Endothelial cell of umbilical vein (primary cell): Measurements from ENCODE around the gene RPP21. TPM values are rescaled to one million over a fixed set of nuclear protein-coding genes. Genes with fewer than 3 reads are reported as not detected.

Source experiments
- BruUV-seq: library from RNA; stranded (reverse); fragments of 400-500 nt; replicated peaks from 2 replicates; lab custom pipeline; 2021; lab: Mats Ljungman, UMichigan
- CTCF ChIA-PET: fragments of 300-600, 350-600 bp; sonication (Branson Sonifier 250); formaldehyde crosslinking; loops from one replicate; lab custom pipeline; 2021; ENCODE audit warnings: antibody characterized with exemption, inconsistent platforms; lab: Charles Lee
- POLR2A ChIA-PET: fragments of 300-600, 350-600 bp; sonication (Branson Sonifier 250); formaldehyde crosslinking; loops from one replicate; lab custom pipeline; 2021; ENCODE audit warnings: antibody characterized with exemption, inconsistent platforms; lab: Charles Lee
- DNase-seq: peaks from one replicate; pipeline ENCODE4 v3.0.0-alpha.2; 2011; ENCODE audit warnings: low read depth, low spot score
- FAIRE-seq: peaks from 2 replicates; lab custom pipeline; 2011; peaks lifted over from hg19 to GRCh38; lab: Jason Lieb, UNC
- H2AFZ ChIP-seq: 2 replicates; pipeline ENCODE4 v1.6.0; 2012; ENCODE audit warnings: low read depth, low read length, control low read depth, inconsistent platforms
- H3K27ac ChIP-seq: 2 replicates; pipeline ENCODE4 v1.5.1; 2011; ENCODE audit warnings: low read depth, mild to moderate bottlenecking, control low read depth, low read length, moderate library complexity; ENCODE audit not compliant: insufficient read depth
- H3K27me3 ChIP-seq, 2 experiments: 2 replicates each; pipeline versions ENCODE4 v1.6.0 to v1.6.1; 2011; ENCODE audit warnings: low read length in 2 of 2, mixed read lengths in 1 of 2; ENCODE audit not compliant: control insufficient read depth in 2 of 2, insufficient read depth in 2 of 2
- H3K36me3 ChIP-seq, 2 experiments: 2 replicates in 1 of 2; 3 replicates in 1 of 2; pipeline ENCODE4 v1.5.1; 2011; ENCODE audit warnings: low read length in 2 of 2, mild to moderate bottlenecking in 1 of 2, moderate library complexity in 1 of 2; ENCODE audit not compliant: control insufficient read depth in 2 of 2, insufficient read depth in 2 of 2; ENCODE audit errors: extremely low read depth in 1 of 2
- H3K4me1 ChIP-seq: 3 replicates; pipeline ENCODE4 v1.5.1; 2011; ENCODE audit warnings: mild to moderate bottlenecking, low read length; ENCODE audit not compliant: control insufficient read depth, insufficient read depth; ENCODE audit errors: extremely low read depth
- H3K4me2 ChIP-seq: 2 replicates; pipeline ENCODE4 v1.6.1; 2011; ENCODE audit warnings: low read length, control low read depth, mixed read lengths; ENCODE audit not compliant: insufficient read depth
- H3K4me3 ChIP-seq, 3 experiments: fragments of 200-600 bp in 1 of 3; sonication (generic), shearing (Covaris generic) in 1 of 3; replicated peaks in 1 of 3; 2 replicates each; pipeline ENCODE4 v1.5.1; 2011 to 2016; ENCODE audit warnings: control low read depth in 3 of 3, low read length in 3 of 3, mild to moderate bottlenecking in 2 of 3, inconsistent platforms in 1 of 3, low read depth in 1 of 3, moderate library complexity in 1 of 3; ENCODE audit not compliant: insufficient read depth in 1 of 3
- H3K79me2 ChIP-seq: 2 replicates; pipeline ENCODE4 v1.6.0; 2012; ENCODE audit warnings: low read length, inconsistent platforms; ENCODE audit not compliant: control insufficient read depth, insufficient read depth
- H3K9ac ChIP-seq: replicated peaks from 2 replicates; pipeline ENCODE3; 2011; ENCODE audit warnings: low read length, control low read depth; ENCODE audit not compliant: insufficient read depth; ENCODE audit errors: extremely low read depth
- H3K9me1 ChIP-seq: replicated peaks from 3 replicates; pipeline ENCODE4 v1.6.0; 2011; ENCODE audit warnings: mild to moderate bottlenecking, low read length; ENCODE audit not compliant: control insufficient read depth, insufficient read depth; ENCODE audit errors: extremely low read depth
- H3K9me3 ChIP-seq: replicated peaks from 2 replicates; pipeline ENCODE4 v1.5.1; 2012; ENCODE audit warnings: low read length, inconsistent platforms; ENCODE audit not compliant: control insufficient read depth, insufficient read depth
- H4K20me1 ChIP-seq: replicated peaks from 2 replicates; pipeline ENCODE3; 2011; ENCODE audit warnings: mild to moderate bottlenecking, low read length; ENCODE audit not compliant: control insufficient read depth, insufficient read depth; ENCODE audit errors: extremely low read depth
- EZH2 ChIP-seq: IDR thresholded peaks from 2 replicates; pipeline ENCODE4 v1.6.1; 2012; ENCODE audit warnings: borderline replicate concordance, low read depth, mild to moderate bottlenecking, moderate library complexity, low read length, inconsistent platforms; ENCODE audit not compliant: severe bottlenecking
- FOS ChIP-seq: IDR thresholded peaks from 2 replicates; pipeline ENCODE4 v1.6.1; 2011; ENCODE audit warnings: mild to moderate bottlenecking, low read length, moderate library complexity, borderline replicate concordance; ENCODE audit not compliant: insufficient read depth
- GATA2 ChIP-seq: IDR thresholded peaks from 2 replicates; pipeline ENCODE4 v1.7.0; 2011; ENCODE audit warnings: low read depth, mild to moderate bottlenecking, moderate library complexity, mixed read lengths, low read length; ENCODE audit not compliant: insufficient read length, insufficient read depth
- JUN ChIP-seq: IDR thresholded peaks from 2 replicates; pipeline ENCODE4 v1.6.1; 2011; ENCODE audit warnings: borderline replicate concordance, low read depth; ENCODE audit not compliant: insufficient read length, insufficient read depth
- POLR2A ChIP-seq: IDR thresholded peaks from 2 replicates; pipeline ENCODE4 v1.6.1; 2012; ENCODE audit warnings: low read depth, mild to moderate bottlenecking, control low read depth, low read length
- POLR2AphosphoS5 ChIP-seq: IDR thresholded peaks from 2 replicates; pipeline ENCODE4 v1.6.1; 2012; ENCODE audit warnings: low read depth, mild to moderate bottlenecking, control low read depth, low read length, moderate library complexity; ENCODE audit not compliant: insufficient read depth
- dilution Hi-C: fragments of 300-500 bp; cut with MboI; formaldehyde crosslinking; loops from one replicate; pipeline ENCODE4 v1.15.0; 2019; ENCODE audit warnings: low sequenced_read_pairs; ENCODE audit not compliant: extremely low pct_ligation_motif_present
- intact Hi-C: fragments of 100-400 bp; cut with micrococcal nuclease; formaldehyde crosslinking; loops from one replicate; pipeline ENCODE4 v1.10.0; 2022
- polyA plus RNA-seq, 4 experiments: library from polyadenylated mRNA; depleted of rRNA in 3 of 4; stranded (reverse) in 3 of 4; unstranded in 1 of 4; fragments of >200 nt; gene quantifications; 2 replicates each; pipeline versions ENCODE4 v1.2.1 to v1.2.3, GENCODE V29; 2011 to 2012; ENCODE audit warnings: missing spikeins in 1 of 4
- total RNA-seq: library from RNA; stranded (reverse); gene quantifications from 2 replicates; pipeline ENCODE4 v1.2.3, GENCODE V29; 2021

Gene RPP21
- total and polyA plus RNA-seq, 2 donors (not counting 3 experiments of a cell fraction or from before 2014, with no cell fraction given), result 35.3 to 101 TPM

- H3K9me1 ChIP-seq, result no peaks in the 10 kb centered on the region
- H3K79me2 ChIP-seq, result no peaks in the 10 kb centered on the region
- dilution Hi-C loops, result no loop called here
- BruUV-seq, result no TSS peak
- POLR2A ChIA-PET, result no interaction called here
- CTCF ChIA-PET, result interaction anchor here (1.0 kb wide), 1 partner anchor 42 kb away, joined by 3 read pairs; no protein-coding TSS in a partner anchor
- H2AFZ ChIP-seq, result no peak overlapping the region
- H3K4me2 ChIP-seq, result no peak overlapping the region
- no peak for TF ChIP-seq POLR2A
- TF ChIP-seq EZH2, result no peak
- TF ChIP-seq FOS, result no peak
- no peak for TF ChIP-seq GATA2
- TF ChIP-seq JUN, result no peak
- TF ChIP-seq POLR2AphosphoS5, result no peak
- no peak for FAIRE-seq
- DNase-seq, result no peak
- H3K4me1 ChIP-seq, result peaks cover 5% of the 10 kb centered on the region
- intact Hi-C loops, result no loop called here
- no peak overlapping the region for H3K27ac ChIP-seq
- no peak overlapping the region for H3K9ac ChIP-seq
- no peak overlapping the region for H3K4me3 ChIP-seq
- no peaks in the 10 kb centered on the region for H3K36me3 ChIP-seq
- H3K9me3 ChIP-seq, result no peaks in the 10 kb centered on the region
- H4K20me1 ChIP-seq, result no peaks in the 10 kb centered on the region
- H3K27me3 ChIP-seq, result peaks cover 23 to 40% of the 10 kb centered on the region in 2 experiments
These were observed 10.3 kb downstream of the RPP21 start for GRCh38 chr6:30355281-30355680.

- Histone ChIP-seq H4K20me1 (no peaks in the 10 kb centered on the region), H3K9me1 (no peaks in the 10 kb centered on the region), H3K27ac (no peak overlapping the region), H3K4me2 (no peak overlapping the region), H2AFZ (no peak overlapping the region), H3K79me2 (no peaks in the 10 kb centered on the region), H3K36me3 (no peaks in the 10 kb centered on the region), H3K9ac (no peak overlapping the region), H3K27me3 (peaks cover 31 to 49% of the 10 kb centered on the region in 2 experiments), H3K4me3 (no peak overlapping the region), H3K4me1 (peaks cover 5% of the 10 kb centered on the region), H3K9me3 (no peaks in the 10 kb centered on the region)
- CTCF ChIA-PET, result interaction anchor here (1.0 to 1.1 kb wide), 4 partner anchors 9 to 137 kb away, joined by 3 to 4 read pairs (median 3); no protein-coding TSS in a partner anchor
- POLR2A ChIA-PET, result no interaction called here
- intact Hi-C loops, result no loop called here
- no TSS peak for BruUV-seq
- dilution Hi-C loops, result no loop called here
- FAIRE-seq (no peak), DNase-seq (no peak)
- TF ChIP-seq POLR2AphosphoS5, result no peak
These were observed 11.6 kb downstream of the RPP21 start for GRCh38 chr6:30356536-30356935.
